Gastroesophageal sphincter (tissue), 4 donors: ENCODE measurements around the gene RNF126. TPM values are rescaled to one million over a fixed set of nuclear protein-coding genes. Genes with fewer than 3 reads are reported as not detected.
"Not testable (repeated sequence)": the region's sequence is repeated elsewhere in the genome, so short reads cannot be mapped to it uniquely, and the experiment has no call there.

Experiments
- ATAC-seq: fragments of 150-250 bp; one replicate; pipeline ENCODE4 v1.9.1; 2016; ENCODE audit warnings: mild to moderate bottlenecking, moderate library complexity
- H3K27ac ChIP-seq, 4 donors: fragments of 200-600 bp; sonication (generic) in 3 of 4; 1 replicate in 3 of 4; 2 replicates in 1 of 4; pipeline ENCODE4 v1.5.1; 2016 to 2019
- H3K27me3 ChIP-seq: fragments of 200-600 bp; sonication (generic); one replicate; pipeline ENCODE4 v1.5.1; 2019
- H3K36me3 ChIP-seq, 2 donors: fragments of 200-600 bp; sonication (generic); one replicate each; pipeline ENCODE4 v1.5.1; 2019; ENCODE audit warnings: control low read depth in 1 of 2
- H3K4me1 ChIP-seq, 3 donors: fragments of 200-600 bp; sonication (generic); 1 replicate in 2 of 3; 2 replicates in 1 of 3; pipeline ENCODE4 v1.5.1; 2016 to 2019; ENCODE audit warnings: control low read depth in 2 of 3
- H3K4me3 ChIP-seq, 2 donors: fragments of 200-600 bp; sonication (generic); one replicate each; pipeline ENCODE4 v1.5.1; 2019; ENCODE audit warnings: mild to moderate bottlenecking in 1 of 2, moderate library complexity in 1 of 2
- H3K9me3 ChIP-seq, 3 donors: fragments of 200-600 bp; sonication (generic); one replicate each; pipeline ENCODE4 v1.5.1; 2017 to 2019; ENCODE audit warnings: control low read depth in 2 of 3
- CTCF ChIP-seq, 4 experiments: fragments of 200-600 bp in 2 of 4; fragments of 450-650 bp in 2 of 4; sonication (generic) in 1 of 4; IDR thresholded peaks; one replicate each; pipeline ENCODE4 v1.5.1; 2017 to 2019; ENCODE audit warnings: antibody characterized with exemption in 4 of 4, mild to moderate bottlenecking in 2 of 4, moderate library complexity in 2 of 4
- EP300 ChIP-seq: sonication (generic); formaldehyde crosslinking; IDR thresholded peaks from one replicate; pipeline ENCODE4 v1.6.1; 2017; ENCODE audit warnings: antibody characterized with exemption, mild to moderate bottlenecking
- POLR2A ChIP-seq, 2 donors: fragments of 450-650 bp; IDR thresholded peaks; one replicate each; pipeline ENCODE4 v1.6.1; 2017; ENCODE audit warnings: antibody characterized with exemption in 2 of 2, mild to moderate bottlenecking in 2 of 2, moderate library complexity in 1 of 2
- POLR2AphosphoS5 ChIP-seq: sonication (generic); formaldehyde crosslinking; IDR thresholded peaks from one replicate; pipeline ENCODE4 v1.6.1; 2017; ENCODE audit warnings: antibody characterized with exemption
- WGBS, 2 donors: methylation state at CpG; one replicate each; pipeline ENCODE4 v1.1.5; 2018; ENCODE audit warnings: low coverage in 1 of 2; 5-methylcytosine and 5-hydroxymethylcytosine counted together
- total RNA-seq, 4 donors: library from RNA; depleted of rRNA; stranded (reverse); fragments of >200 nt; gene quantifications; one replicate each; pipeline ENCODE4 v1.1.0, GENCODE V29; 2016

The RNF126 gene
- total RNA-seq, 4 donors from 2014 or later, result 47.7 to 57.9 (median 52.0) TPM

DNA sequence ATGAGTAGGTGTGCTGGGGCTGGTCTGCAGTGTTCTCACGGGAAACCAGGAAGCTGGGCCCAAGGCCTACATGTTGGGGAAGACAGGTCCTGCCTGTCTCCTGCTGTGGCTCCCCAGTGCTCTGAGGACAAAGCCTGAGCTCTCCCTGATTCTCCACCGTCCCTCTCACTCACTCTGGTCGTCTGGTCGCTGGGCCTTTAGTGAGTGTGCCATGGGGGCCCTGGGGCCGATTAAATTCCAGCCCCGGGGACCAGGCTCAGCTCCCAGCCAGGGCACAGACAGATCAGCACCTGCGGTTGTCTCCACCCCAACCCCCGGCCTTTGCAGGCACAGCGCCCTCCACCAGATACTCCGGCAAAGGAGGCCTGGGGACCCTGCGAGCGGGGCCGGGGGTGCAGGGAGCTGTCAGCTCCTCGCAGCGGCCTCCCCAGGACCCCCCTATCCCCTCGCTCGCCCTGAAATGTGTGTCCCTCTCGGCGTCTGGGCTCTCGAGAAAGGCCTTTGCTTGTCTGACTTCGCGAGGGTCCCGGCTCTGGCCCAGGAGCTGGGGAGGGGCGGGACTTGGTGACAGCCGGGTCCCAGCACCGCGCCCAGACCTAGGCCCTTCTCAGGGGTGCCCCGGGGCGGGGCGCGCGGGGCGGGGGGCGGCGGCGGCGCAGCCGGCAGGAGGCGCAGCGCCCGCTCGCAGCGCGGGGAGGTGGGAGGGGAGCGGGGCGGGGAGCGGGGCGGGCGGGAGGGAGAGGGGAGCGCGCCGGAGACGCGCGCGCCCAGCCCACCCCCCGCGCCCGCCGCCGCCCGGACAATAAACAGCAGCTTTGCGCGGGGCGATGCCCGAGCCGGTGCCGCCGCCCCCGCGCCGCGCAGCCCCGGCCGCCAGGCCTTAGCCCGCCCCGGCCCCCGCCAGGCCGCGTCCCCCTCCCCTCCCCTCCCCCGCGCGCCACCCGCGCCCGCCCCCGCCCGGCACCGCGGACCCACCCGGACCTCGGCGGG, 45.4 kb upstream of the RNF126 start, which contains the start of gene PALM:
Gene PALM (plus strand): TSS at position 782 of the 990 bp plus-strand sequence. CDS start 212 bp downstream, outside the sequence.
- ATAC-seq, result peak; percentile 59
- peaks cover 0 to 54% (median 12%) of the 10 kb centered on the region in 3 donors for H3K4me1 ChIP-seq
- H3K9me3 ChIP-seq, result no peaks in the 10 kb centered on the region
- no peaks in the 10 kb centered on the region for H3K36me3 ChIP-seq
- peak within 1 kb of the TSS; percentile 73 to 82 for H3K4me3 ChIP-seq
- H3K27me3 ChIP-seq, result peaks cover 23% of the 10 kb centered on the region
- peak within 1 kb of the TSS; percentile 16 to 93 (median 86) for H3K27ac ChIP-seq
- TF ChIP-seq POLR2AphosphoS5 (no peak), POLR2A (IDR thresholded peaks at IDR 0.05) (no peak), CTCF (IDR thresholded peaks at IDR 0.05) (peak in 1 of 4 experiments; percentile 38), EP300 (no peak)
- WGBS, 2 donors, result 57% methylated on average over 1 of the region's 93 CpGs; no CpG with 5 or more reads in 1 of the 2 donors

GRCh38 chr19:704447-704741, 41.4 kb upstream of the RNF126 start:
- Histone ChIP-seq H3K27ac (peak overlapping the region in 1 of 4 donors; percentile 11), H3K4me3 (peak overlapping the region in 1 of 2 donors; percentile 26), H3K9me3 (no peaks in the 10 kb centered on the region), H3K4me1 (peaks cover 0 to 36% (median 4%) of the 10 kb centered on the region in 3 donors), H3K27me3 (peaks cover 41% of the 10 kb centered on the region), H3K36me3 (no peaks in the 10 kb centered on the region)
- TF ChIP-seq POLR2AphosphoS5, result no peak
- TF ChIP-seq EP300, result no peak
- no peak for TF ChIP-seq POLR2A (IDR thresholded peaks at IDR 0.05)
- no peak for TF ChIP-seq CTCF (IDR thresholded peaks at IDR 0.05)
- 65 to 71% methylated on average over 2 to 3 of the region's 14 CpGs for WGBS, 2 donors
- ATAC-seq, result no peak

GRCh38 chr19:703651-704446, 40.8 kb upstream of the RNF126 start:
- Histone ChIP-seq H3K27ac (peak overlapping the region in 2 of 4 donors; percentile 37 to 46), H3K4me1 (peaks cover 0 to 32% (median 4%) of the 10 kb centered on the region in 3 donors), H3K4me3 (peak overlapping the region in 1 of 2 donors; percentile 26), H3K36me3 (no peaks in the 10 kb centered on the region), H3K9me3 (no peaks in the 10 kb centered on the region), H3K27me3 (peaks cover 36% of the 10 kb centered on the region)
- no peak for TF ChIP-seq POLR2A (IDR thresholded peaks at IDR 0.05)
- no peak for TF ChIP-seq CTCF (IDR thresholded peaks at IDR 0.05)
- no peak for TF ChIP-seq EP300
- TF ChIP-seq POLR2AphosphoS5, result no peak
- peak; percentile 86 for ATAC-seq
- WGBS, 2 donors, result 9 to 11% methylated on average over 11 to 19 of the region's 50 CpGs

DNA sequence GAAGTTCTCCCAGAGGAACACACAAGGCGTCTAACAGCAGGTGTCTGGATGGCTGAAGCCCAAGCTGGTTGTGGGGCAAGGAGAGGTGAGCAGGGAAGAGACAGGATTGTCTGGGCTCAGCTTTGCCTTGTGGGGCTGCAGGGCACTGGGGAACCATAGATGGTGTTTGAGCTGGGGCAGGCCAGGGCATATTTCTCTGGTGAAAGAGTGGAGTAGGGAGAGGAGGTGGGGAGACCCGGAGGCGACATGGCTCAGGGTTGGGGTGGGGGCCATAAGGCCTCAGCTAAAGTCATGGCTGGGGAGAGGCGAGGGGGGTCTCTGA, 40.3 kb upstream of the RNF126 start:
- H3K27ac ChIP-seq, result peak overlapping the region in 2 of 4 donors; percentile 37 to 46
- 49 to 50% methylated on average over 2 to 3 of the region's 4 CpGs for WGBS, 2 donors
- peaks cover 0 to 29% (median 3%) of the 10 kb centered on the region in 3 donors for H3K4me1 ChIP-seq
- ATAC-seq, result no peak
- TF ChIP-seq CTCF (IDR thresholded peaks at IDR 0.05) (no peak), POLR2A (IDR thresholded peaks at IDR 0.05) (no peak), EP300 (no peak), POLR2AphosphoS5 (no peak)
- H3K9me3 ChIP-seq, result no peaks in the 10 kb centered on the region
- H3K36me3 ChIP-seq, result no peaks in the 10 kb centered on the region
- peaks cover 36% of the 10 kb centered on the region for H3K27me3 ChIP-seq
- H3K4me3 ChIP-seq, result peak overlapping the region in 1 of 2 donors; percentile 26

- WGBS, 2 donors, result 73 to 74% methylated on average over 5 to 6 of the region's 6 CpGs
- H3K4me3 ChIP-seq, result peak overlapping the region in 1 of 2 donors; percentile 26
- ATAC-seq, H3K36me3 ChIP-seq, H3K9me3 ChIP-seq, H3K27ac ChIP-seq: not testable (repeated sequence)
- peaks cover 36% of the 10 kb centered on the region for H3K27me3 ChIP-seq
- H3K4me1 ChIP-seq, result peaks cover 0 to 24% (median 0%) of the 10 kb centered on the region in 3 donors
Measured at GRCh38 chr19:702847-703246, 39.8 kb upstream of the RNF126 start.

GRCh38 chr19:699885-700284, 36.9 kb upstream of the RNF126 start:
- not testable (repeated sequence) for H3K4me3 ChIP-seq, H3K36me3 ChIP-seq, H3K9me3 ChIP-seq, H3K27ac ChIP-seq, ATAC-seq
- H3K4me1 ChIP-seq, result peaks cover 0 to 14% (median 0%) of the 10 kb centered on the region in 3 donors
- WGBS, 2 donors, result 66% methylated on average over 7 of the region's 14 CpGs; no CpG with 5 or more reads in 1 of the 2 donors
- H3K27me3 ChIP-seq, result peaks cover 55% of the 10 kb centered on the region

DNA sequence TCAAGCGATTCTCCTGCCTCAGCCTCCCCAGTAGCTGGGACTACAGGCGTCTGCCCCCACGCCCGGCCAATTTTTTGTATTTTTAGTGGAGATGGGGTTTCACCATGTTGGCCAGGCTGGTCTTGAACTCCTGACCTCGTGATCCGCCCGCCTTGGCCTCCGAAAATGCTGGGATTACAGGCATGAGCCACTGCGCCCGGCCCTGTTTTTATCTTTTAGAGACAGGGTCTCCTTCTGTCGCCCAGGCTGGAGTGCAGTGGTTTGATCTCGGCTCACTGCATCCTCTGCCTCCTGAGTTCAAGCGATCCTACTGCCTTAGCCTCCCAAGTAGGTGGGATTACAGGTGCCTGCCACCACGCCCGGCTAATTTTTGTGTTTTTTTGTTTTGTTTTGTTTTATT, 35.5 kb upstream of the RNF126 start:
- WGBS, 2 donors, result 85 to 100% methylated on average over 2 to 10 of the region's 15 CpGs
- not testable (repeated sequence) for H3K4me1 ChIP-seq, H3K4me3 ChIP-seq, H3K36me3 ChIP-seq, H3K27ac ChIP-seq, H3K9me3 ChIP-seq, ATAC-seq
- peaks cover 49% of the 10 kb centered on the region for H3K27me3 ChIP-seq
